NCI-H2171 (cell line): ENCODE measurements around the gene ATF7IP2.
"Not testable (repeated sequence)": the region's sequence is repeated elsewhere in the genome, so short reads cannot be mapped to it uniquely, and the experiment has no call there.

Experiments used
- DNase-seq: peaks from one replicate; lab custom pipeline; 2025; lab: John Stamatoyannopoulos, UW

Gene ATF7IP2

GRCh38 chr16:10373556-10373955, 12.3 kb upstream of the ATF7IP2 start:
- DNase-seq = no peak

- no peak for DNase-seq
Observed at GRCh38 chr16:10376229-10376628, 9.6 kb upstream of the ATF7IP2 start.

- DNase-seq = no peak
Observed at GRCh38 chr16:10383626-10384025, 2.2 kb upstream of the ATF7IP2 start.

- no peak for DNase-seq
Observed at GRCh38 chr16:10386517-10387100, 748 bp downstream of the ATF7IP2 start.

- DNase-seq = no peak
Observed at GRCh38 chr16:10387188-10387617, 1.3 kb downstream of the ATF7IP2 start.

- DNase-seq = no peak
Observed at GRCh38 chr16:10388988-10389387, 3.1 kb downstream of the ATF7IP2 start.

- no peak for DNase-seq
Observed at GRCh38 chr16:10390330-10390729, 4.5 kb downstream of the ATF7IP2 start.

GRCh38 chr16:10390867-10391266, 5.0 kb downstream of the ATF7IP2 start:
- no peak for DNase-seq

- no peak for DNase-seq
Observed at GRCh38 chr16:10391339-10391738, 5.5 kb downstream of the ATF7IP2 start.

- DNase-seq = no peak
Observed at GRCh38 chr16:10402975-10403374, 17.1 kb downstream of the ATF7IP2 start.

GRCh38 chr16:10405386-10405939, 19.6 kb downstream of the ATF7IP2 start:
- DNase-seq = no peak

GRCh38 chr16:10408824-10409381, 23.0 kb downstream of the ATF7IP2 start:
- DNase-seq = no peak

- not testable (repeated sequence) for DNase-seq
Observed at GRCh38 chr16:10409713-10410112, 23.9 kb downstream of the ATF7IP2 start.

- DNase-seq = no peak
Observed at GRCh38 chr16:10410469-10410868, 24.6 kb downstream of the ATF7IP2 start.

- no peak for DNase-seq
Observed at GRCh38 chr16:10412935-10413601, 27.2 kb downstream of the ATF7IP2 start.

- DNase-seq = not testable (repeated sequence)
Observed at GRCh38 chr16:10418204-10418603, 32.3 kb downstream of the ATF7IP2 start.

- DNase-seq = no peak
Observed at GRCh38 chr16:10419701-10420100, 33.8 kb downstream of the ATF7IP2 start.

GRCh38 chr16:10421596-10421995, 35.7 kb downstream of the ATF7IP2 start:
- DNase-seq = no peak

GRCh38 chr16:10428433-10429168, 42.7 kb downstream of the ATF7IP2 start:
- DNase-seq = no peak

- DNase-seq = not testable (repeated sequence)
Observed at GRCh38 chr16:10429299-10429969, 43.6 kb downstream of the ATF7IP2 start.

GRCh38 chr16:10441726-10442125, 55.9 kb downstream of the ATF7IP2 start:
- no peak for DNase-seq

GRCh38 chr16:10447289-10447688, 61.4 kb downstream of the ATF7IP2 start:
- DNase-seq = no peak
